ENCODE measurements around the gene MYF5.

The MYF5 gene

DNA sequence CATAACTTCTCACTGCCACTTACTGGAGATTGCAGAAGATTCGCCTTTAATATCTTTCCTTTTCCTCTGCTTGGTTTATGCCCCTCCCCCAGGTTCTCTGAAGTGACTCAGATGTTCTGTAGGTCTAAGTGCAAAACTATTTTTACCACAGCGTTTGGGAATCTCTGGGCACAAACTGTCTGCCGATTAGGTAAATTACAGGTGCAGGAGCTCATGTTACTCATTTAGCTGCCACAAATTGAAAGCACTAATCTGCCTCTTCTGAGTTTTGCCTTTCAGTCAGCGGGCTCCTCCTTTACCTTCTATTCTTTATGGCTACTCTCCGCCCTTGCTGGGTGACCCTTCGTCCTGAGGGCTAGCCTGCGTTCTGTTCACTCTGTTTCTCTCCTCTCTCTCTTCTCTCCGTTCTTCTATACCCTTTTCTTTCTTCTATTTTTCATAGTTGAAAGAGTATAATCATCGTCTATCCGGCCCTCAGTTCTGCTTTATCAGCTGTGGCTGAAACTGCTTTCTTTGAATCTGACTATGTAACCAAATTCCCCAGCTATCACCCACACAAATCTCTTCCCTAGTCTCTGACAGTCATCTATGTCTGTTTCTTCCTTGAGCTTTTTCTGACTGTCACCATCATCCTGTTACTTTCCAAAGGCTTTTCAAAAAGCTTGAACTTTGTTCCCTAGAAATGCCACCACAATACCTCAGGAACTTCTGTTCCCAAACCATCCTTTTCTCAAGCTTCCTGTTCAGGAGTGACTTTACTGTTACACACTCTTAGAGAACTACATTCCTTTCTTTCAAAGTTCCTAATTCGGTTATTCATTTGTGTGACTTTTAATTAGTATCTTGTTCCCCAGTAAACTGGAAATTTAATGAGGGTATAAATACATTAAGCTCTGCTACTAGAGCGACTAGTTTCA is 13.6 kb upstream of the MYF5 start:
- Histone ChIP-seq H4K5ac (ENCODE audit: low read length) (no peak overlapping the region), H3K18ac (ENCODE audit: low read length) (no peak overlapping the region), H3K23ac (ENCODE audit: low read length) (no peak overlapping the region), H2BK15ac (replicated peaks; ENCODE audit: low read depth) (no peak overlapping the region), H2BK5ac (ENCODE audit: low read length) (no peak overlapping the region), H2BK120ac (ENCODE audit: low read depth, low read length) (no peak overlapping the region), H3K56ac (ENCODE audit: low read length) (no peak overlapping the region), H3K79me2 (ENCODE audit: control insufficient read depth, insufficient read depth, low read length) (no peaks in the 10 kb centered on the region), H3K4me1 (ENCODE audit: control insufficient read depth, low read depth, low read length) (no peaks in the 10 kb centered on the region), H3K9ac (ENCODE audit: low read length) (no peak overlapping the region), H3K36me3 (ENCODE audit: control insufficient read depth, insufficient read depth, low read length) (no peaks in the 10 kb centered on the region), H3K4ac (ENCODE audit: low read depth, low read length) (no peak overlapping the region), H3K4me2 (ENCODE audit: low read length) (no peak overlapping the region), H3K4me3 (ENCODE audit: low read length) (no peak overlapping the region), H2AK5ac (ENCODE audit: low read length) (no peak overlapping the region), H3K27me3 (ENCODE audit: insufficient read depth, low read length, poor library complexity) (peaks cover 16% of the 10 kb centered on the region), H4K8ac (ENCODE audit: low read depth, low read length) (no peak overlapping the region), H3K79me1 (ENCODE audit: low read length) (no peaks in the 10 kb centered on the region), H3K27ac (ENCODE audit: low read depth, low read length) (no peak overlapping the region)
- WGBS (ENCODE audit: extremely low coverage, insufficient coverage, low lambda C conversion rate), result no CpG with 5 or more reads among the region's 12 CpGs
- peak; percentile 31 for DNase-seq

DNA sequence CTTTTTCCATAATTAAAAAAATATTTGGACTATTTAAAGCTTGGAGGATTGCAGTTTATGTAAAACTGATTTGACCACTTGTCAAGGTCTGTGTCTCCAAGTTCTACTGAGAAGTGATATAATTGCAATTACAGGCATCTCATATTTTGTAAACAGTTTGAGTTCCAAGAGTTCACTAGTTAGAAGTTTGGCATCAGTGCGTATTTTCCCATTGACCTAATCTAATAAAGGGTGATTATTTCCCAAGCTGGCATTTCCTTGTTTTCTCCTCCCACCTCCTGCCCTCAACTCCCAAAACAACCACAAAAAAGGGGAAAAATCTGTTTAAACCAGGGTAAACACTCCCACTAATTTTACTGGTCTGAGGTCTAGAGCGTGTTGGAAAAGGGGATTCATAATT is 12.3 kb upstream of the MYF5 start:
- Histone ChIP-seq H3K79me1 (ENCODE audit: low read length) (no peaks in the 10 kb centered on the region), H4K5ac (ENCODE audit: low read length) (no peak overlapping the region), H2AK5ac (ENCODE audit: low read length) (no peak overlapping the region), H3K27ac (ENCODE audit: low read depth, low read length) (no peak overlapping the region), H2BK5ac (ENCODE audit: low read length) (no peak overlapping the region), H2BK15ac (replicated peaks; ENCODE audit: low read depth) (no peak overlapping the region), H3K79me2 (ENCODE audit: control insufficient read depth, insufficient read depth, low read length) (no peaks in the 10 kb centered on the region), H2BK120ac (ENCODE audit: low read depth, low read length) (no peak overlapping the region), H3K9ac (ENCODE audit: low read length) (no peak overlapping the region), H3K23ac (ENCODE audit: low read length) (no peak overlapping the region), H3K18ac (ENCODE audit: low read length) (no peak overlapping the region), H3K4me1 (ENCODE audit: control insufficient read depth, low read depth, low read length) (no peaks in the 10 kb centered on the region), H4K8ac (ENCODE audit: low read depth, low read length) (no peak overlapping the region), H3K4me2 (ENCODE audit: low read length) (no peak overlapping the region), H3K4ac (ENCODE audit: low read depth, low read length) (no peak overlapping the region), H3K4me3 (ENCODE audit: low read length) (no peak overlapping the region), H3K27me3 (ENCODE audit: insufficient read depth, low read length, poor library complexity) (peaks cover 17% of the 10 kb centered on the region), H3K56ac (ENCODE audit: low read length) (no peak overlapping the region), H3K36me3 (ENCODE audit: control insufficient read depth, insufficient read depth, low read length) (no peaks in the 10 kb centered on the region)
- DNase-seq, result no peak
- no CpG with 5 or more reads among the region's 2 CpGs for WGBS (ENCODE audit: extremely low coverage, insufficient coverage, low lambda C conversion rate)

DNA sequence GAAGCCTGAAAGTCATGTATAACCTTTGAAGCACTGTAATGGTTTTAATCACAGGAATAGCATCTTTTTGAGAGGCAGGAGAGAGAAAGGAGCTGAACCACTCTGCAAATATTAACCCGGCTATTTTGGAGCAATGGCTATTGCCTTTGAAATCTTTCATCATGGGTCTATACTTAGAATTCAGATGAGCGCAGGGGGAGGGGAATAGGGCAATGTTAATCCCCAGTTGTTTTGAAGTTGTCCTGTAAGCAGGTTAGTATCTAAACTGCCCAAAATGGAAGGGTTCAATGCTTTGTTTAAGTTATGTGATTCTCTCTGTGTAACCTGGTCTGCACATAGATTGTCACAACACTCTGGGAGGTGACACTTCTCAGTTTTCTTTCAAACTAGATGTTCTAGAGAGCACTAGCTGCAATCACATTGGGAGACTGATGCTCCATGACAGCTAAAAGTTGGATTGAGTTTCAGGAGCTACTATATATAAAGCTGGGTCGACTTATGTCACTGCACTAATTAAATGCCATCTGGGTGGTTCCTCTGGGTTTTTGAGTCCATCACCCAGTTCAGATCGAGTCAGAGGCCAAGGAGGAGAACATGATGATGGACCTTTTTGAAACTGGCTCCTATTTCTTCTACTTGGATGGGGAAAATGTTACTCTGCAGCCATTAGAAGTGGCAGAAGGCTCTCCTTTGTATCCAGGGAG is 9.4 kb upstream of the MYF5 start, which contains the start of gene MYF6:
Gene MYF6 (plus strand): TSS at position 509 of the 704 bp plus-strand sequence. CDS start 86 bp downstream, at position 595.
- Histone ChIP-seq H3K4ac (ENCODE audit: low read depth, low read length) (no peak within 1 kb of the TSS), H3K4me3 (ENCODE audit: low read length) (no peak within 1 kb of the TSS), H2BK5ac (ENCODE audit: low read length) (no peak within 1 kb of the TSS), H3K23ac (ENCODE audit: low read length) (no peak within 1 kb of the TSS), H3K79me1 (ENCODE audit: low read length) (no peaks in the 10 kb centered on the region), H3K36me3 (ENCODE audit: control insufficient read depth, insufficient read depth, low read length) (no peaks in the 10 kb centered on the region), H3K4me1 (ENCODE audit: control insufficient read depth, low read depth, low read length) (no peaks in the 10 kb centered on the region), H3K4me2 (ENCODE audit: low read length) (peak within 1 kb of the TSS; percentile 37), H3K27me3 (ENCODE audit: insufficient read depth, low read length, poor library complexity) (peaks cover 18% of the 10 kb centered on the region), H2BK15ac (replicated peaks; ENCODE audit: low read depth) (no peak within 1 kb of the TSS), H3K27ac (ENCODE audit: low read depth, low read length) (no peak within 1 kb of the TSS), H3K79me2 (ENCODE audit: control insufficient read depth, insufficient read depth, low read length) (no peaks in the 10 kb centered on the region), H4K5ac (ENCODE audit: low read length) (no peak within 1 kb of the TSS), H2BK120ac (ENCODE audit: low read depth, low read length) (no peak within 1 kb of the TSS), H2AK5ac (ENCODE audit: low read length) (no peak within 1 kb of the TSS), H4K8ac (ENCODE audit: low read depth, low read length) (no peak within 1 kb of the TSS), H3K9ac (ENCODE audit: low read length) (no peak within 1 kb of the TSS), H3K18ac (ENCODE audit: low read length) (no peak within 1 kb of the TSS), H3K56ac (ENCODE audit: low read length) (no peak within 1 kb of the TSS)
- no CpG with 5 or more reads among the region's 4 CpGs for WGBS (ENCODE audit: extremely low coverage, insufficient coverage, low lambda C conversion rate)
- DNase-seq, result no peak

DNA sequence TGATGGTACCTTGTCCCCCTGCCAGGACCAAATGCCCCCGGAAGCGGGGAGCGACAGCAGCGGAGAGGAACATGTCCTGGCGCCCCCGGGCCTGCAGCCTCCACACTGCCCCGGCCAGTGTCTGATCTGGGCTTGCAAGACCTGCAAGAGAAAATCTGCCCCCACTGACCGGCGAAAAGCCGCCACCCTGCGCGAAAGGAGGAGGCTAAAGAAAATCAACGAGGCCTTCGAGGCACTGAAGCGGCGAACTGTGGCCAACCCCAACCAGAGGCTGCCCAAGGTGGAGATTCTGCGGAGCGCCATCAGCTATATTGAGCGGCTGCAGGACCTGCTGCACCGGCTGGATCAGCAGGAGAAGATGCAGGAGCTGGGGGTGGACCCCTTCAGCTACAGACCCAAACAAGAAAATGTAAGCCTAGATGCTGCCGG is 8.9 kb upstream of the MYF5 start:
- no peak overlapping the region for H2BK120ac ChIP-seq (ENCODE audit: low read depth, low read length)
- H3K18ac ChIP-seq (ENCODE audit: low read length), result no peak overlapping the region
- no peak overlapping the region for H4K8ac ChIP-seq (ENCODE audit: low read depth, low read length)
- H3K4me1 ChIP-seq (ENCODE audit: control insufficient read depth, low read depth, low read length), result no peaks in the 10 kb centered on the region
- no peak overlapping the region for H2AK5ac ChIP-seq (ENCODE audit: low read length)
- peak overlapping the region; percentile 37 for H3K4me2 ChIP-seq (ENCODE audit: low read length)
- peak; percentile 31 for DNase-seq
- H3K36me3 ChIP-seq (ENCODE audit: control insufficient read depth, insufficient read depth, low read length), result no peaks in the 10 kb centered on the region
- no peak overlapping the region for H3K4me3 ChIP-seq (ENCODE audit: low read length)
- no peak overlapping the region for H3K56ac ChIP-seq (ENCODE audit: low read length)
- no peak overlapping the region for H2BK5ac ChIP-seq (ENCODE audit: low read length)
- no peak overlapping the region for H3K27ac ChIP-seq (ENCODE audit: low read depth, low read length)
- H3K79me2 ChIP-seq (ENCODE audit: control insufficient read depth, insufficient read depth, low read length), result no peaks in the 10 kb centered on the region
- no CpG with 5 or more reads among the region's 21 CpGs for WGBS (ENCODE audit: extremely low coverage, insufficient coverage, low lambda C conversion rate)
- H3K9ac ChIP-seq (ENCODE audit: low read length), result no peak overlapping the region
- no peak overlapping the region for H2BK15ac ChIP-seq (replicated peaks; ENCODE audit: low read depth)
- peaks cover 18% of the 10 kb centered on the region for H3K27me3 ChIP-seq (ENCODE audit: insufficient read depth, low read length, poor library complexity)
- H3K23ac ChIP-seq (ENCODE audit: low read length), result no peak overlapping the region
- H3K4ac ChIP-seq (ENCODE audit: low read depth, low read length), result no peak overlapping the region
- no peak overlapping the region for H4K5ac ChIP-seq (ENCODE audit: low read length)
- no peaks in the 10 kb centered on the region for H3K79me1 ChIP-seq (ENCODE audit: low read length)

DNA sequence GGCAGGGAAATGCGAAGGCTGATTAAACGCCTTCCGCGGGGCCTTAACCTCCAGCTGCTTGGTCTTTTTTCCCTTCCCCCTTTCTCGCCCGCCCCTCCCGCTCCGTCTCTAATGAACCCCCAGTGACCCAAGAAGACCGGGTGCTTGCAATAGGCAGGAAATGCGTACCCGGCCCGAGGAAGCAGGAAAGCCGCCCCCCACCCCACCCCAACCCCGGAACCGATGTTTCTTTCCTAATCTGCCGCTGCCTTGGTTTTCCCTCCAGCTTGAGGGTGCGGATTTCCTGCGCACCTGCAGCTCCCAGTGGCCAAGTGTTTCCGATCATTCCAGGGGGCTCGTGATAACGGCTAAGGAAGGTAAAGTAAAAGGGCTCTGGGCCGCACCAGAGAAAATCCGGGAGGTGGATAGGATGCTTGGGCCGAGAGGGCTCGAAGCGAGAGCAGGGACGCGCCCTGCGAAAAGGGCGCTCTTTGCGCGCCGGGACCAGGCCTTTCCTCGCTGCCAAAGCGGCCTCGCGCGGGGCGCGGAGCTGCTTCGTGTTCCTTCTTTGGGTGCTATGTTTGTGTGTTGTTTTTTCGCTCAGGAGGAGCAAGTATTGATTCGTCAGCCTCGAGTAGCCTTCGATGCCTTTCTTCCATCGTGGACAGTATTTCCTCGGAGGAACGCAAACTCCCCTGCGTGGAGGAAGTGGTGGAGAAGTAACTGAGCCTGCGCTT is 8.3 kb upstream of the MYF5 start:
- H3K9ac ChIP-seq (ENCODE audit: low read length), result peak overlapping the region; percentile 4
- no peak overlapping the region for H3K27ac ChIP-seq (ENCODE audit: low read depth, low read length)
- H4K8ac ChIP-seq (ENCODE audit: low read depth, low read length), result no peak overlapping the region
- no peaks in the 10 kb centered on the region for H3K79me2 ChIP-seq (ENCODE audit: control insufficient read depth, insufficient read depth, low read length)
- H3K4me2 ChIP-seq (ENCODE audit: low read length), result peak overlapping the region; percentile 37
- H3K36me3 ChIP-seq (ENCODE audit: control insufficient read depth, insufficient read depth, low read length), result no peaks in the 10 kb centered on the region
- DNase-seq, result peak; percentile 49
- H2BK120ac ChIP-seq (ENCODE audit: low read depth, low read length), result no peak overlapping the region
- no peak overlapping the region for H3K23ac ChIP-seq (ENCODE audit: low read length)
- no peaks in the 10 kb centered on the region for H3K4me1 ChIP-seq (ENCODE audit: control insufficient read depth, low read depth, low read length)
- no peak overlapping the region for H3K18ac ChIP-seq (ENCODE audit: low read length)
- no peak overlapping the region for H2AK5ac ChIP-seq (ENCODE audit: low read length)
- no peak overlapping the region for H3K4ac ChIP-seq (ENCODE audit: low read depth, low read length)
- WGBS (ENCODE audit: extremely low coverage, insufficient coverage, low lambda C conversion rate), result no CpG with 5 or more reads among the region's 50 CpGs
- no peak overlapping the region for H2BK15ac ChIP-seq (replicated peaks; ENCODE audit: low read depth)
- peak overlapping the region; percentile 59 for H3K56ac ChIP-seq (ENCODE audit: low read length)
- H2BK5ac ChIP-seq (ENCODE audit: low read length), result no peak overlapping the region
- peaks cover 18% of the 10 kb centered on the region for H3K27me3 ChIP-seq (ENCODE audit: insufficient read depth, low read length, poor library complexity)
- no peak overlapping the region for H3K4me3 ChIP-seq (ENCODE audit: low read length)
- H4K5ac ChIP-seq (ENCODE audit: low read length), result no peak overlapping the region
- no peaks in the 10 kb centered on the region for H3K79me1 ChIP-seq (ENCODE audit: low read length)
